OCI-LY1 (cell line): ENCODE measurements around the gene NUPR1.
"Not testable (repeated sequence)": the region's sequence is repeated elsewhere in the genome, so short reads cannot be mapped to it uniquely, and the experiment has no call there.

ENCODE experiments used
- CTCF ChIP-seq: fragments of 200-600 bp; sonication (generic), shearing (Covaris generic); IDR thresholded peaks from 2 replicates; pipeline ENCODE4 v1.5.1; 2017; ENCODE audit warnings: mild to moderate bottlenecking, antibody characterized with exemption, low read length, moderate library complexity, mixed read lengths
- EZH2 ChIP-seq: fragments of 200-600 bp; sonication (generic), shearing (Covaris generic); IDR thresholded peaks from 2 replicates; pipeline ENCODE4 v1.8.0; 2017; ENCODE audit warnings: borderline replicate concordance, mixed run types, mild to moderate bottlenecking, antibody characterized with exemption, low read length, moderate library complexity, mixed read lengths

- TF ChIP-seq CTCF, EZH2: not testable (repeated sequence)
Observed at GRCh38 chr16:28566233-28566925, 27.6 kb upstream of the NUPR1 start.
